ENCODE data around the gene RPE. TPM values are rescaled to one million over a fixed set of nuclear protein-coding genes. Genes with fewer than 3 reads are reported as not detected.
A peak's percentile ranks its signal among the peaks of the same experiment; 100 is the strongest.

Gene RPE
- total RNA-seq: 63.1 and 91.5 TPM in 2 replicates

- no peak for TF ChIP-seq CTCF (IDR thresholded peaks at IDR 0.05; ENCODE audit: insufficient read depth, low read depth, low read length)
- peak within 1 kb of the TSS; percentile 99 for H3K4me3 ChIP-seq (ENCODE audit: low read depth, low read length)
- peak; percentile 92 for DNase-seq (ENCODE audit: low read depth)
Measured at GRCh38 chr2:210002158-210003157, at the start of gene RPE. TSS of gene RPE (plus strand) at chr2:210002638. CDS start at chr2:210002662, 24 bp downstream.

- TF ChIP-seq CTCF (IDR thresholded peaks at IDR 0.05; ENCODE audit: insufficient read depth, low read depth, low read length): no peak
- no peak for DNase-seq (ENCODE audit: low read depth)
- no peak overlapping the region for H3K4me3 ChIP-seq (ENCODE audit: low read depth, low read length)
Measured at GRCh38 chr2:209956271-209956670, 46.2 kb upstream of the RPE start.

GRCh38 chr2:209958016-209958415 is 44.4 kb upstream of the RPE start:
- TF ChIP-seq CTCF (IDR thresholded peaks at IDR 0.05; ENCODE audit: insufficient read depth, low read depth, low read length): no peak
- DNase-seq (ENCODE audit: low read depth): no peak

GRCh38 chr2:209960045-209960444 is 42.4 kb upstream of the RPE start:
- no peak overlapping the region for H3K4me3 ChIP-seq (ENCODE audit: low read depth, low read length)
- TF ChIP-seq CTCF (IDR thresholded peaks at IDR 0.05; ENCODE audit: insufficient read depth, low read depth, low read length): no peak
- no peak for DNase-seq (ENCODE audit: low read depth)

More at GRCh38 chr2:209958016-209958415, 44.4 kb upstream of the RPE start:
- no peak overlapping the region for H3K4me3 ChIP-seq (ENCODE audit: low read depth, low read length)

GRCh38 chr2:209960676-209961630 is 41.5 kb upstream of the RPE start:
- peak; percentile 73 for TF ChIP-seq CTCF (IDR thresholded peaks at IDR 0.05; ENCODE audit: insufficient read depth, low read depth, low read length)

GRCh38 chr2:209965723-209966122 is 36.7 kb upstream of the RPE start:
- H3K4me3 ChIP-seq (ENCODE audit: low read depth, low read length): no peak overlapping the region
- no peak for TF ChIP-seq CTCF (IDR thresholded peaks at IDR 0.05; ENCODE audit: insufficient read depth, low read depth, low read length)
- DNase-seq (ENCODE audit: low read depth): no peak

More at GRCh38 chr2:209960676-209961630, 41.5 kb upstream of the RPE start:
- peak; percentile 44 for DNase-seq (ENCODE audit: low read depth)
- H3K4me3 ChIP-seq (ENCODE audit: low read depth, low read length): no peak overlapping the region
